HG03280 (cell line): ENCODE data around the gene NCK2.

Source experiments
- ATAC-seq: cut with Tn5 transposase; IDR thresholded peaks from one replicate; pipeline ENCODE4 v1.9.1; 2021; ENCODE audit warnings: mild to moderate bottlenecking, moderate library complexity; ENCODE audit not compliant: unreplicated experiment

The NCK2 gene

GRCh38 chr2:105841551-105841950 lies 96.8 kb downstream of the NCK2 start:
- no peak for ATAC-seq

GRCh38 chr2:105842555-105842954 lies 97.8 kb downstream of the NCK2 start:
- no peak for ATAC-seq

- no peak for ATAC-seq
These were observed 99.0 kb downstream of the NCK2 start for GRCh38 chr2:105843476-105844374.

- no peak for ATAC-seq
These were observed 101.3 kb downstream of the NCK2 start for GRCh38 chr2:105845976-105846375.

- ATAC-seq = no peak
These were observed 102.3 kb downstream of the NCK2 start for GRCh38 chr2:105847056-105847455.

GRCh38 chr2:105848367-105848766 lies 103.7 kb downstream of the NCK2 start:
- ATAC-seq = no peak

GRCh38 chr2:105849431-105850179 lies 104.9 kb downstream of the NCK2 start:
- ATAC-seq = no peak

- ATAC-seq = no peak
These were observed 107.4 kb downstream of the NCK2 start for GRCh38 chr2:105852066-105852465.

- no peak for ATAC-seq
These were observed 108.8 kb downstream of the NCK2 start for GRCh38 chr2:105853354-105854088.

- no peak for ATAC-seq
These were observed 110.3 kb downstream of the NCK2 start for GRCh38 chr2:105854972-105855371.

GRCh38 chr2:105856581-105856980 lies 111.9 kb downstream of the NCK2 start:
- ATAC-seq = no peak

- ATAC-seq = no peak
These were observed 112.5 kb downstream of the NCK2 start for GRCh38 chr2:105857076-105857740.

GRCh38 chr2:105858868-105859693 lies 114.4 kb downstream of the NCK2 start:
- ATAC-seq = no peak

- ATAC-seq = no peak
These were observed 114.9 kb downstream of the NCK2 start for GRCh38 chr2:105859694-105859951.

- no peak for ATAC-seq
These were observed 115.9 kb downstream of the NCK2 start for GRCh38 chr2:105860567-105860966.

GRCh38 chr2:105861200-105861599 lies 116.5 kb downstream of the NCK2 start:
- ATAC-seq = no peak

- ATAC-seq = no peak
These were observed 118.1 kb downstream of the NCK2 start for GRCh38 chr2:105862843-105863242.

GRCh38 chr2:105864262-105864661 lies 119.5 kb downstream of the NCK2 start:
- no peak for ATAC-seq

- ATAC-seq = no peak
These were observed 120.7 kb downstream of the NCK2 start for GRCh38 chr2:105865222-105865913.
